DOHH2 (cell line): ENCODE measurements around the gene CYRIA.

ENCODE experiments used
- EZH2phosphoT487 ChIP-seq: fragments of 200-600 bp; sonication (generic); IDR thresholded peaks from 2 replicates; pipeline ENCODE4 v1.6.1; 2017; ENCODE audit warnings: borderline replicate concordance, mild to moderate bottlenecking, antibody characterized with exemption, low read length, moderate library complexity, mixed read lengths
- TF ChIP-seq, protein P1 (sequence below): fragments of 200-600 bp; sonication (generic); IDR thresholded peaks from one replicate; pipeline ENCODE4 v1.5.1; 2014; ENCODE audit warnings: antibody characterized with exemption, mild to moderate bottlenecking, low read depth, low read length; ENCODE audit not compliant: poor library complexity, severe bottlenecking

DNA sequence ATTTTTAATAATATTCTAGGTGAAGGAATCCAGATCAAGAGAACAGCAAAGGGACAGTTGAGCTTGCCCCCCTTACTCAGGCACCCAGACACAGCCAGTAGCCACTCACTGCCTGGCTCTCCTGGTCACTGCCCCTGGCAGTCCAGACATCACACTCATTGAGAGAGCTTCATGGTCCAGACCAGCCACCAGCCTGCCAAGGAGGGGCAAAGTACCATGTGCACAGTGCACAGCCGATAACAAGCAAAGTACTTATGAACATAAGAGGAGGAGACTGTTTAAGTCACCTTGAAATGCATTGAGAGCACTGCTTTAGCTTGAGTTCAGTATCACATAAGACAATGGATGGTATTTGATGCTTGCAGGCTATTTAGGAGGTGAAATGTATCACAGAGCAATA lies 21.6 kb upstream of the CYRIA start:
- TF ChIP-seq, protein P1, sequence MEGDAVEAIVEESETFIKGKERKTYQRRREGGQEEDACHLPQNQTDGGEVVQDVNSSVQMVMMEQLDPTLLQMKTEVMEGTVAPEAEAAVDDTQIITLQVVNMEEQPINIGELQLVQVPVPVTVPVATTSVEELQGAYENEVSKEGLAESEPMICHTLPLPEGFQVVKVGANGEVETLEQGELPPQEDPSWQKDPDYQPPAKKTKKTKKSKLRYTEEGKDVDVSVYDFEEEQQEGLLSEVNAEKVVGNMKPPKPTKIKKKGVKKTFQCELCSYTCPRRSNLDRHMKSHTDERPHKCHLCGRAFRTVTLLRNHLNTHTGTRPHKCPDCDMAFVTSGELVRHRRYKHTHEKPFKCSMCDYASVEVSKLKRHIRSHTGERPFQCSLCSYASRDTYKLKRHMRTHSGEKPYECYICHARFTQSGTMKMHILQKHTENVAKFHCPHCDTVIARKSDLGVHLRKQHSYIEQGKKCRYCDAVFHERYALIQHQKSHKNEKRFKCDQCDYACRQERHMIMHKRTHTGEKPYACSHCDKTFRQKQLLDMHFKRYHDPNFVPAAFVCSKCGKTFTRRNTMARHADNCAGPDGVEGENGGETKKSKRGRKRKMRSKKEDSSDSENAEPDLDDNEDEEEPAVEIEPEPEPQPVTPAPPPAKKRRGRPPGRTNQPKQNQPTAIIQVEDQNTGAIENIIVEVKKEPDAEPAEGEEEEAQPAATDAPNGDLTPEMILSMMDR: no peak
- TF ChIP-seq EZH2phosphoT487: no peak
